Ovary (tissue), 9 donors: Measurements from ENCODE around the gene ZNF664. TPM values are rescaled to one million over a fixed set of nuclear protein-coding genes. Genes with fewer than 3 reads are reported as not detected.

ENCODE experiments used
- DNase-seq, 5 donors: peaks; one replicate each; pipeline ENCODE4 v3.0.0-alpha.2; 2019 to 2020
- H3K27ac ChIP-seq, 2 donors: fragments of 200-600 bp; one replicate each; pipeline versions ENCODE4 v1.5.1 to v1.8.0; 2019 to 2022
- H3K27me3 ChIP-seq: fragments of 200-600 bp; one replicate; pipeline ENCODE4 v1.8.0; 2022
- H3K36me3 ChIP-seq: fragments of 200-600 bp; sonication (generic); one replicate; pipeline ENCODE4 v1.5.1; 2019
- H3K4me1 ChIP-seq: one replicate; pipeline ENCODE4 v1.8.1; 2013; ENCODE audit warnings: mild to moderate bottlenecking, moderate library complexity; ENCODE audit not compliant: insufficient read depth
- H3K4me3 ChIP-seq: fragments of 200-600 bp; sonication (generic); one replicate; pipeline ENCODE4 v1.5.1; 2017
- H3K9me3 ChIP-seq, 2 donors: fragments of 200-600 bp in 1 of 2; sonication (generic) in 1 of 2; one replicate each; pipeline versions ENCODE4 v1.5.1 to v1.8.1; 2013 to 2019; ENCODE audit warnings: mild to moderate bottlenecking in 1 of 2, moderate library complexity in 1 of 2
- EP300 ChIP-seq: sonication (generic); formaldehyde crosslinking; IDR thresholded peaks from one replicate; pipeline ENCODE4 v1.6.1; 2017; ENCODE audit warnings: antibody characterized with exemption
- POLR2A ChIP-seq: fragments of 450-650 bp; IDR thresholded peaks from one replicate; pipeline ENCODE4 v1.6.1; 2017; ENCODE audit warnings: antibody characterized with exemption, mild to moderate bottlenecking, moderate library complexity
- WGBS, 3 donors: extraction: QIAGEN DNeasy Blood & Tissue Kit in 1 of 3; methylation state at CpG; one replicate each; pipeline versions ENCODE4 v1.1.5 to v1.1.7; 2013 to 2017; 5-methylcytosine and 5-hydroxymethylcytosine counted together
- intact Hi-C, 4 donors: fragments of 100-400 bp; cut with DNase I; formaldehyde crosslinking; loops; one replicate each; pipeline versions ENCODE4 v1.11.0 to v1.15.1; 2022 to 2023
- polyA plus RNA-seq, 2 donors: library from polyadenylated mRNA; stranded (reverse); fragments of 200-250 nt in 1 of 2; fragments of 350-450 nt in 1 of 2; fragmentation: Illumina TruSeq in 1 of 2; extraction: RNeasy Lipid Tissue Mini Kit (QIAGEN cat#74804) in 1 of 2; gene quantifications; one replicate each; pipeline ENCODE4 v1.2.3, GENCODE V29; 2013 to 2014
- total RNA-seq, 7 donors: library from RNA; depleted of rRNA in 2 of 7; stranded (reverse); fragments of >200 nt in 2 of 7; fragmentation: NEBNext Ultra II Directional in 3 of 7; extraction: Animal tissue kit (Norgen Biotek cat#: 25700) in 3 of 7; gene quantifications; one replicate each; pipeline versions ENCODE4 v1.1.0 to v1.2.4, GENCODE V29; 2016 to 2023
- TF ChIP-seq, protein P1 (sequence below), 3 donors: fragments of 450-650 bp in 2 of 3; fragments of 200-600 bp in 1 of 3; IDR thresholded peaks; one replicate each; pipeline versions ENCODE4 v1.5.1 to v1.8.0; 2016 to 2022; ENCODE audit warnings: antibody characterized with exemption in 3 of 3, mild to moderate bottlenecking in 1 of 3
- donor health status: DM: no; HTN: no; CAD: no; lungs with moderate emphysema.
- donor health status: DM: no; HTN: no; CAD: no.
- donor health status: Bipolar disorder and iron deficiency.
- donor health status: DM: yes; HTN: yes; CAD: no.
- donor health status: DM: no; HTN: no; CAD: no.
- donor health status: DM: yes; HTN: yes; CAD: no.

ZNF664 gene
- total and polyA plus RNA-seq, 9 donors: 33.5 to 74.7 (median 58.6) TPM

DNA sequence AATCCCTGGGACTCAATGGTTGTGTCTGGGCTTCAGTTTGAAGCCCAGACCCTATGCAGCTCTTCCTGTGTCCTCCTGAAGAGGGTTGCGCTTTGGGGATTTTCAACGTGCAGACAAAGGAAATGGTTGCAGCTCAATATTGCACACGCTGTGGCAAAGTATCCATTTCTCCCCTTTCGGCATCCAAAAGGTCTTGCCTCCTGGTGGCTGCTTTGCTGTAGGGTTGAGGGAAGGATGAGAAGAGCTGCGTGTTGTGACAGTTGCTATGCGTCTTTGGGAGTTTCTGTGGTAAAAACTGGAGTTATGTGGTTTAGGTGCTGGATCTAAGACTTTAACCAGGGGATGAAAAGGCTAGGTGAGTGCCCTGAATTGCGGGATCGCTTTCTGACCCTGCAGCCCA is 71.0 kb downstream of the ZNF664 start:
- H3K27ac ChIP-seq: no peak overlapping the region
- no peak overlapping the region for H3K4me3 ChIP-seq
- no peaks in the 10 kb centered on the region for H3K27me3 ChIP-seq
- WGBS, 3 donors: 88 to 91% (median 89%) methylated on average over 8 of the region's 8 CpGs
- no peaks in the 10 kb centered on the region for H3K36me3 ChIP-seq
- TF ChIP-seq EP300 (no peak), POLR2A (no peak)
- TF ChIP-seq, protein P1, sequence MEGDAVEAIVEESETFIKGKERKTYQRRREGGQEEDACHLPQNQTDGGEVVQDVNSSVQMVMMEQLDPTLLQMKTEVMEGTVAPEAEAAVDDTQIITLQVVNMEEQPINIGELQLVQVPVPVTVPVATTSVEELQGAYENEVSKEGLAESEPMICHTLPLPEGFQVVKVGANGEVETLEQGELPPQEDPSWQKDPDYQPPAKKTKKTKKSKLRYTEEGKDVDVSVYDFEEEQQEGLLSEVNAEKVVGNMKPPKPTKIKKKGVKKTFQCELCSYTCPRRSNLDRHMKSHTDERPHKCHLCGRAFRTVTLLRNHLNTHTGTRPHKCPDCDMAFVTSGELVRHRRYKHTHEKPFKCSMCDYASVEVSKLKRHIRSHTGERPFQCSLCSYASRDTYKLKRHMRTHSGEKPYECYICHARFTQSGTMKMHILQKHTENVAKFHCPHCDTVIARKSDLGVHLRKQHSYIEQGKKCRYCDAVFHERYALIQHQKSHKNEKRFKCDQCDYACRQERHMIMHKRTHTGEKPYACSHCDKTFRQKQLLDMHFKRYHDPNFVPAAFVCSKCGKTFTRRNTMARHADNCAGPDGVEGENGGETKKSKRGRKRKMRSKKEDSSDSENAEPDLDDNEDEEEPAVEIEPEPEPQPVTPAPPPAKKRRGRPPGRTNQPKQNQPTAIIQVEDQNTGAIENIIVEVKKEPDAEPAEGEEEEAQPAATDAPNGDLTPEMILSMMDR (IDR thresholded peaks at IDR 0.05): no peak
- H3K9me3 ChIP-seq: no peaks in the 10 kb centered on the region
- no peaks in the 10 kb centered on the region for H3K4me1 ChIP-seq
- DNase-seq: no peak
- intact Hi-C loops: loop anchor here in 1 of 4 donors (10.0 kb wide), 2 partner anchors 271 to 871 kb away; partner anchors contain the start of gene UBC

DNA sequence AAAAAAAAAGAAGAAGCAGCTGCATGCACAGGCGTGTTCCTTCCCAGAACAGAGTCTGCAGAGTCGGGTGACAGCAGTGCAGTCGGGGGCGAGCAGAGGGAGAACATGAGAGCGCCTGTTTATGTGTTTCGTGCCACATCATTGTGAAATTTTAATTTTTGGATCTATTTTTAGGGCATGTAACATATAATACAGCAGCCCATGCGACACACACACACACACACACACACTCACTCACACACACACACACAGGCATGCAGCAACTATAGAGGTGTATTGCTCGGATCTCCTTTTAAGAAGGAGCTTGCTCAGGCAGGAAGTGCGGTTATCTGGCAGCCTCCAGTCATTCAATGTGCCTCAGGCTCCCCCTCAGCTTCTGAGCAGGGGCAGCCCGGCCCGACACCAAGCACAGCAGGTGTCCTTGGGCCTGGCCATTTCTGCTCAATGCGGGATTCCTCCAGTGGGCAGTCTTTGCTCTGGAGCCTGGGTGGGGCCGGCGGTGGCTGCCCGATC is 71.8 kb downstream of the ZNF664 start:
- no peak overlapping the region for H3K4me3 ChIP-seq
- no peak for TF ChIP-seq POLR2A
- TF ChIP-seq, protein P1 (IDR thresholded peaks at IDR 0.05): no peak
- TF ChIP-seq EP300: no peak
- no peaks in the 10 kb centered on the region for H3K4me1 ChIP-seq
- intact Hi-C loops: loop anchor here in 1 of 4 donors (10.0 kb wide), 2 partner anchors 270 to 870 kb away; partner anchors contain the start of gene UBC
- H3K27me3 ChIP-seq: no peaks in the 10 kb centered on the region
- H3K27ac ChIP-seq: no peak overlapping the region
- WGBS, 3 donors: 73 to 79% (median 75%) methylated on average over 15 of the region's 15 CpGs
- H3K9me3 ChIP-seq: no peaks in the 10 kb centered on the region
- H3K36me3 ChIP-seq: no peaks in the 10 kb centered on the region
- DNase-seq: no peak

DNA sequence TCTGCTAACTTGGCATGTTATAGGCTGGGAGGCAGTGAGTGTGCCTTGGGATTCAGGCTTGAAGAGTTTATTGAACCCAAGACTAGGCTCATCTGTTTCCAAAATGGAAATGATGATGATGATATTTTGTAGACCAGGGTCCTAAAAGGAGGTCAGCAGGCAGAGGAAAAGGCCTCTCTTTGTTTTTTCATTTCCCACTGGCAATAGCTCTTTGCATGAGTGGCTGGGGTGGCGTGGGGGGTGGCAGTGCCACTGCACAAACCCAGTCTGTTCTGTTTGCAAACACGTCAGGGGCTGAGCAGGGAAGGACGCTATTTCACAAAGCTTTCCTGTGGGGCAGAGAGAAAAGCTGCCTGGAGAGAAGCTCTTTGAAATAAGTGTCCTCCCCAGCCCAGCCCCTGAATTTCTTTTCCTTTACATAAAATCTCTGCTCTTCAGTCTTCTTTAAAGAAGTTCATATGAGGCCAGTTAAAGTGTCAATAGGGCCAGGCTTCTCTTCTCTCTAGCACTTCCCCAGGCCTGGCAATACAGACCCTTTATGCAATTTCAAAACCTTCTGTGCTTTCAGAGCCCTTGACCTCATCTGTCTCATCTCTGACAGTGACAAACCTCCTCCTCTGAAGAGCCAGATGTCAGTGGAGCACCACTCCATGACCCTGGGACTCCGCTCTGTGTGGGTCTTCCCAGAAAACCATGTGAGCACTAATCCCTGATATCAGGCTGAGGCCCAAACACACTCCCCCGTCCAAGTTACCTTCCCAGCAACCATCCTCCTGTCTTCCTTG is 72.8 kb downstream of the ZNF664 start:
- Histone ChIP-seq H3K4me1 (no peaks in the 10 kb centered on the region), H3K36me3 (no peaks in the 10 kb centered on the region), H3K4me3 (no peak overlapping the region), H3K9me3 (no peaks in the 10 kb centered on the region), H3K27me3 (no peaks in the 10 kb centered on the region), H3K27ac (no peak overlapping the region)
- intact Hi-C loops: loop anchor here in 1 of 4 donors (10.0 kb wide), 2 partner anchors 269 to 869 kb away; partner anchors contain the start of gene UBC
- TF ChIP-seq, protein P1 (IDR thresholded peaks at IDR 0.05): no peak
- TF ChIP-seq EP300 (no peak), POLR2A (no peak)
- WGBS, 3 donors: 85 to 89% (median 87%) methylated on average over 5 of the region's 5 CpGs
- DNase-seq: no peak

DNA sequence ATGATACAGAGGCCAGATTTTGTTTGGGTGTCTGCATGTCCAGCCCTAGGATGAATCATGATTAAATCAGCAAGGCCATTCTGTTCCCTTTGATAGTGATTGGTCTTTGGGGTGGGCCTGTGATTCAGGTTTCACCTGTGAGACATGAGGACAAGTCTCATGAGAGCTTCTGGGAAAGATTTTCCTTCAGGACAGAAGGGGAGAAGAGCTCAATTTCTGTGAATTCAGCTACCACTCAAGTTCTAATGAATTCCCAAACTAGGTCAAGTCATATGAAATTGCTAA is 73.4 kb downstream of the ZNF664 start:
- no peak for DNase-seq
- no peaks in the 10 kb centered on the region for H3K36me3 ChIP-seq
- H3K4me3 ChIP-seq: no peak overlapping the region
- intact Hi-C loops: loop anchor here in 1 of 4 donors (10.0 kb wide), 2 partner anchors 268 to 868 kb away; partner anchors contain the start of gene UBC
- no peaks in the 10 kb centered on the region for H3K27me3 ChIP-seq
- TF ChIP-seq EP300 (no peak), POLR2A (no peak)
- H3K4me1 ChIP-seq: no peaks in the 10 kb centered on the region
- no peak overlapping the region for H3K27ac ChIP-seq
- H3K9me3 ChIP-seq: no peaks in the 10 kb centered on the region

DNA sequence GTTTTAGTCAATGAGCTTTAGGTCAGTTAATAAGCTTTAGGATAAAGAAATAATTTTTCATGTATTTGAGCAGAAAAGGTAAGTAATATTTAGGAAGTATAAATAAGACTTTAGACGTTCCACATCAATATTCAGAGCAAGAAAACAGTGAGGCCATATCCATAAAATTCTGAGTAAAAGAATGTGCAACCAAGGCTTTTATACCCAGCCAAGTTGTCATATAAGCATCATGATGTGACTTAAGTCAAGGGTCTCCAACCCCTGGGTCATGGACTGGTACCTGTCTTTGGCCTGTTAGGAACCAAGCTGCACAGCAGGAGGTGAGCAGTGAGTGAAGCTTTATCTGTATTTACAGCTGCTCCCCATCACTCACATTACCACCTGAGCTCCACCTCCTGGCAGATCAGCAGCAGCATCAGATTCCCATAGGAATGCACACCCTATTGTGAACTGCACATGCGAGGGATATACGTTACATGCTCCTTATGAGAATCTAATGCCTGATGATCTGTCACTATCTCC is 74.1 kb downstream of the ZNF664 start:
- Histone ChIP-seq H3K36me3 (no peaks in the 10 kb centered on the region), H3K27ac (no peak overlapping the region), H3K4me1 (no peaks in the 10 kb centered on the region), H3K4me3 (no peak overlapping the region), H3K9me3 (no peaks in the 10 kb centered on the region), H3K27me3 (no peaks in the 10 kb centered on the region)
- intact Hi-C loops: loop anchor here in 1 of 4 donors (10.0 kb wide), 2 partner anchors 268 to 868 kb away; partner anchors contain the start of gene UBC
- TF ChIP-seq POLR2A (no peak), EP300 (no peak)
- TF ChIP-seq, protein P1 (IDR thresholded peaks at IDR 0.05): no peak
- WGBS, 3 donors: 92 to 97% (median 96%) methylated on average over 3 of the region's 3 CpGs
- no peak for DNase-seq
